NCI-H226 (cell line): ENCODE measurements around the gene C2orf76.
A peak's percentile ranks its signal among the peaks of the same experiment; 100 is the strongest.
"Not testable (repeated sequence)": the region's sequence is repeated elsewhere in the genome, so short reads cannot be mapped to it uniquely, and the experiment has no call there.

Experiments used
- DNase-seq: peaks from one replicate; pipeline ENCODE4 v3.0.0-alpha.2; 2015

The C2orf76 gene

GRCh38 chr2:119293254-119293653 lies 73.4 kb downstream of the C2orf76 start:
- DNase-seq, result no peak

GRCh38 chr2:119292226-119292625 lies 74.4 kb downstream of the C2orf76 start:
- DNase-seq, result no peak

- no peak for DNase-seq
Measured at GRCh38 chr2:119291588-119292167, 75.0 kb downstream of the C2orf76 start.

GRCh38 chr2:119290859-119291587 lies 75.6 kb downstream of the C2orf76 start:
- DNase-seq, result no peak

GRCh38 chr2:119289642-119290041 lies 77.0 kb downstream of the C2orf76 start:
- no peak for DNase-seq

GRCh38 chr2:119289093-119289492 lies 77.5 kb downstream of the C2orf76 start:
- no peak for DNase-seq

- no peak for DNase-seq
Measured at GRCh38 chr2:119288576-119288975, 78.1 kb downstream of the C2orf76 start.

- no peak for DNase-seq
Measured at GRCh38 chr2:119286661-119287060, 80.0 kb downstream of the C2orf76 start.

- no peak for DNase-seq
Measured at GRCh38 chr2:119283873-119284331, 82.7 kb downstream of the C2orf76 start.

GRCh38 chr2:119282996-119283511 lies 83.6 kb downstream of the C2orf76 start:
- DNase-seq, result no peak

- no peak for DNase-seq
Measured at GRCh38 chr2:119282146-119282995, 84.3 kb downstream of the C2orf76 start.

GRCh38 chr2:119280680-119281079 lies 86.0 kb downstream of the C2orf76 start:
- DNase-seq, result no peak

GRCh38 chr2:119279666-119280065 lies 87.0 kb downstream of the C2orf76 start:
- no peak for DNase-seq

- DNase-seq, result no peak
Measured at GRCh38 chr2:119278946-119279345, 87.7 kb downstream of the C2orf76 start.

GRCh38 chr2:119278385-119278784 lies 88.2 kb downstream of the C2orf76 start:
- not testable (repeated sequence) for DNase-seq

GRCh38 chr2:119276864-119277263 lies 89.8 kb downstream of the C2orf76 start:
- no peak for DNase-seq

GRCh38 chr2:119267604-119268003 lies 99.0 kb downstream of the C2orf76 start:
- DNase-seq, result no peak

- no peak for DNase-seq
Measured at GRCh38 chr2:119266091-119266589, 100.5 kb downstream of the C2orf76 start.

GRCh38 chr2:119265693-119266066 lies 101.0 kb downstream of the C2orf76 start:
- no peak for DNase-seq

GRCh38 chr2:119264781-119265692 lies 101.6 kb downstream of the C2orf76 start:
- DNase-seq, result peak; percentile 31

GRCh38 chr2:119263656-119264055 lies 103.0 kb downstream of the C2orf76 start:
- no peak for DNase-seq

GRCh38 chr2:119263025-119263424 lies 103.6 kb downstream of the C2orf76 start:
- no peak for DNase-seq
